DND-41 (cell line): ENCODE measurements around the gene ENTPD2.

Experiments
- ATAC-seq: fragments of 200-7000 bp; cut with Tn5 transposase; 3 replicates; pipeline ENCODE4 v1.9.1; 2021; ENCODE audit warnings: low read depth; ENCODE audit not compliant: insufficient read depth
- DNase-seq: peaks from one replicate; pipeline ENCODE4 v3.0.0-alpha.2; 2020
- H2AFZ ChIP-seq: 2 replicates; pipeline ENCODE4 v1.6.0; 2012; ENCODE audit warnings: low read depth, low read length
- H3K27ac ChIP-seq: 2 replicates; pipeline ENCODE4 v1.5.1; 2012; ENCODE audit warnings: low read length, inconsistent platforms
- H3K27me3 ChIP-seq: fragments of 200-600 bp; sonication (generic); 2 replicates; pipeline ENCODE4 v1.6.0; 2012; ENCODE audit warnings: low read length, mild to moderate bottlenecking, inconsistent platforms; ENCODE audit not compliant: insufficient read depth, poor library complexity
- H3K36me3 ChIP-seq: 2 replicates; pipeline ENCODE4 v1.5.1; 2012; ENCODE audit warnings: low read length, inconsistent platforms; ENCODE audit not compliant: insufficient read depth
- H3K4me1 ChIP-seq: 2 replicates; pipeline ENCODE4 v1.5.1; 2012; ENCODE audit warnings: mild to moderate bottlenecking, low read length; ENCODE audit not compliant: insufficient read depth
- H3K4me2 ChIP-seq: 2 replicates; pipeline ENCODE4 v1.6.0; 2012; ENCODE audit warnings: mild to moderate bottlenecking, moderate library complexity, low read length, inconsistent platforms; ENCODE audit not compliant: insufficient read depth
- H3K4me3 ChIP-seq, 2 experiments: fragments of 200-600 bp in 1 of 2; shearing (Covaris generic) in 1 of 2; 2 replicates each; pipeline ENCODE4 v1.5.1; 2012 to 2016; ENCODE audit warnings: inconsistent platforms in 2 of 2, low read length in 2 of 2, mild to moderate bottlenecking in 2 of 2, low read depth in 1 of 2, moderate library complexity in 1 of 2
- H3K79me2 ChIP-seq: 2 replicates; pipeline ENCODE4 v1.6.0; 2012; ENCODE audit warnings: low read length, inconsistent platforms; ENCODE audit not compliant: insufficient read depth
- H3K9ac ChIP-seq: 2 replicates; pipeline ENCODE4 v1.6.0; 2012; ENCODE audit warnings: low read depth, mild to moderate bottlenecking, inconsistent platforms, low read length, moderate library complexity
- H3K9me3 ChIP-seq: 2 replicates; pipeline ENCODE4 v1.5.1; 2012; ENCODE audit warnings: low read length, moderate library complexity, mild to moderate bottlenecking, inconsistent platforms; ENCODE audit not compliant: insufficient read depth, severe bottlenecking
- H4K20me1 ChIP-seq: 2 replicates; pipeline ENCODE4 v1.6.0; 2012; ENCODE audit warnings: low read length; ENCODE audit not compliant: insufficient read depth
- EZH2 ChIP-seq: IDR thresholded peaks from 3 replicates; pipeline ENCODE4 v1.6.1; 2012; ENCODE audit warnings: borderline replicate concordance, low read depth, mild to moderate bottlenecking, moderate library complexity, low read length, inconsistent platforms; ENCODE audit not compliant: severe bottlenecking
- TF ChIP-seq, protein P1 (sequence below): IDR thresholded peaks from 2 replicates; pipeline ENCODE4 v1.5.1; 2012; ENCODE audit warnings: borderline replicate concordance, low read length, moderate library complexity, mild to moderate bottlenecking; ENCODE audit not compliant: poor library complexity, severe bottlenecking; ENCODE audit errors: extremely low read depth

ENTPD2 gene

DNA sequence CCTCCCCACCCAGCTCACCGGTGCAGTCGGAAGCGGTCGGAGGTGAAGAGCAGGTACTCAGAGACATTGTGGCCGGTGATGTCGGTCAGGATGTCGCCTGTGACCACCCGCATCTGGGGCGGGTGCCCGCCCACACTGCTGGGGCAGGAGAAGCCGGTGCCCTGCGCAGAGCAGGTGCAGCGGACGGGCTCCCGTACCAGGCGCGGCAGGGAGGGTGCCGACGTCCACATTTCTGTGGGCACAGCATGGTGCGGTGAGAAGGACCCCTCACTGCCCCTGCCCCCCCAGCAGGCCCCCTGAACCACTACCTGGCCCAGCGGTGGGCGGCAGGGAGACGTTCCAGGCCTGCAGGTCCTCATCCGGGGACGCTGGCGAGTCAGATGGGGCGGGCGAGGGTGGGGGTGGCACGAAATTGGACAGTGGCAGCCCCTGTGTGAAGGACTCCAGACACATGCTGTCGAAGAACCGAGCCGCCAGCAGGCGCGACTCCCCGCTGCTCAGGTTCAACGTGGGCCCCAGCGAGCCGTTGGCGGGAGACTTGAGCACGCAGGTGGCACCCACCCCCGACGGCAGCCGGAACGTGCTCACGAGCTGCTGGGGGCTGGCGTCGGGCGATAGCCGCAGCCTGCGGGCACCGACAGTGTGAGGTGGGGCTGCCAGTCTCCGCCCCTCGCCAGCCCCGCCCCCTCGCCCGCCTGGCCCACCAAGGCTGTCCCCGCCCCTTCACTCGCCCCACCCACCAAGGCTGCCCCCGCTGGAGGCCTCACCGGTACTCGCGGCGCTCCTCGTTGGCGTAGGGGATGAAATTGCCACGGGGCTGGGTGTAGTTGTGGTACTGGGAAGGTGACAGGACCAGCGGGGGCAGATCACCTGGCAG, 40.9 kb downstream of the ENTPD2 start:
- H3K4me1 ChIP-seq: no peaks in the 10 kb centered on the region
- no peak overlapping the region for H3K9ac ChIP-seq
- no peak overlapping the region for H3K27ac ChIP-seq
- DNase-seq (no peak), ATAC-seq (no peak)
- TF ChIP-seq, protein P1, sequence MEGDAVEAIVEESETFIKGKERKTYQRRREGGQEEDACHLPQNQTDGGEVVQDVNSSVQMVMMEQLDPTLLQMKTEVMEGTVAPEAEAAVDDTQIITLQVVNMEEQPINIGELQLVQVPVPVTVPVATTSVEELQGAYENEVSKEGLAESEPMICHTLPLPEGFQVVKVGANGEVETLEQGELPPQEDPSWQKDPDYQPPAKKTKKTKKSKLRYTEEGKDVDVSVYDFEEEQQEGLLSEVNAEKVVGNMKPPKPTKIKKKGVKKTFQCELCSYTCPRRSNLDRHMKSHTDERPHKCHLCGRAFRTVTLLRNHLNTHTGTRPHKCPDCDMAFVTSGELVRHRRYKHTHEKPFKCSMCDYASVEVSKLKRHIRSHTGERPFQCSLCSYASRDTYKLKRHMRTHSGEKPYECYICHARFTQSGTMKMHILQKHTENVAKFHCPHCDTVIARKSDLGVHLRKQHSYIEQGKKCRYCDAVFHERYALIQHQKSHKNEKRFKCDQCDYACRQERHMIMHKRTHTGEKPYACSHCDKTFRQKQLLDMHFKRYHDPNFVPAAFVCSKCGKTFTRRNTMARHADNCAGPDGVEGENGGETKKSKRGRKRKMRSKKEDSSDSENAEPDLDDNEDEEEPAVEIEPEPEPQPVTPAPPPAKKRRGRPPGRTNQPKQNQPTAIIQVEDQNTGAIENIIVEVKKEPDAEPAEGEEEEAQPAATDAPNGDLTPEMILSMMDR: no peak
- TF ChIP-seq EZH2: no peak
- no peaks in the 10 kb centered on the region for H3K79me2 ChIP-seq
- H3K4me3 ChIP-seq: no peak overlapping the region
- H3K9me3 ChIP-seq: no peaks in the 10 kb centered on the region
- H4K20me1 ChIP-seq: no peaks in the 10 kb centered on the region
- no peaks in the 10 kb centered on the region for H3K27me3 ChIP-seq
- H3K36me3 ChIP-seq: peaks cover 3% of the 10 kb centered on the region; the same call in 1 of the 2 replicates
- no peak overlapping the region for H2AFZ ChIP-seq
- H3K4me2 ChIP-seq: no peak overlapping the region

DNA sequence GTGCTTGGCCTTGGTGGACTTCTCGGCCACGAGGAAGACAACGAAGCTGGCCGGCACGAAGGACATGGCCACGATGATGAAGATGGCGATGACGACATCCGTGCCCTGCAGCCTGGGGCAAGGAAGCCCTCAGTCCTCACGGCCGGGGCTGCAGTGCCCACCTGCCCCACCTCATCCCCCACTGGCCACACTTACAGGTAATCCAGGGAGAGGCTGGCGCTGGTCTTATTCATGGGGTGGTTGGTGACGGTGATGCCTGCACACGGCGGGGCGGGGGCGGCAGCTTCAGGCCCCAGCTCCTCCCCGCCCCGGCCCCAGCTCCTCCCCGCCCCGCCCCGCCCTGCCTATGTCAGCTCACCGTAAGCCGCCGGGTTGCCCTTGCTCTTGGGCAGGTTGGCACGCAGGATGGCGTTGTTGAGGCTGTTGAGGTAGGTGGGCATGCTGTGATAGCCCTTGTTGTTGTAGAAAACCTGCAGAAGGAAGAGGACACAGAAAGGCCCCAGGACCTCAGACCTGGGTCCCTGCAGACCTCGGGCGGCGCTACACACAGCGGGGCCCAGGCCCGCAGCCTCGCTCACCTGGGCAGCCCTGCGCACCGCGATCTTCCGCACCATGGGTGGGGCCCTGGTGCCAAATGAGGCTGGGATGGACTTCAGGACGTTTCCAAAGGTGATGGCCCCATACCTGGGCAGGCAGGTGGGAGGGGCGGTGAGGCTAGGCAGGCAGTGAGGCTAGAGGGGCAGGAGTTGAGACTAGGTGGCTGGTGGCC, 41.8 kb downstream of the ENTPD2 start:
- Histone ChIP-seq H3K9me3 (no peaks in the 10 kb centered on the region), H2AFZ (no peak overlapping the region), H4K20me1 (no peaks in the 10 kb centered on the region), H3K4me2 (no peak overlapping the region), H3K36me3 (no peaks in the 10 kb centered on the region; the same call in 1 of the 2 replicates), H3K4me3 (no peak overlapping the region), H3K27me3 (no peaks in the 10 kb centered on the region), H3K4me1 (no peaks in the 10 kb centered on the region), H3K79me2 (no peaks in the 10 kb centered on the region), H3K9ac (no peak overlapping the region), H3K27ac (no peak overlapping the region)
- ATAC-seq (no peak), DNase-seq (no peak)
- no peak for TF ChIP-seq EZH2
- TF ChIP-seq, protein P1: no peak

DNA sequence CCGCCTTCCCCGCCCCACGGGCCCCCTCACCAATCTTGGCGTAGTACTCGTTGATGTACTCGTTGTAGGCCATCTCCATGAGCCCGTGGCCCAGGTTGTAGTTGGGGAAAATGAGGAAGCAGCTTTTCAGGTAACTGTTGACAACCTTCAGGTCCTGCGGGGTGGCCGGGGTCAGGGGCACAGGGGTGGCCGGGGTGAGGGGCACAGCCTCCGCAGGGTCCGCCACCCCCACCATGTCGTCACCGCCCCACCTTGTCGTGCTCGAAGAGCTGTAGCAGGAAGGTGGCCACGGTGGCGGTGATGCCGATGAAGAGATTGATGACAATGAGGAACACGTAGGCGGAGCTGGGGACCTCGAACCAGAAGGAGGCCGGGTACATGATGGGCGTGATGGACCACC, 42.7 kb downstream of the ENTPD2 start:
- Histone ChIP-seq H3K79me2 (no peaks in the 10 kb centered on the region), H3K27ac (no peak overlapping the region), H2AFZ (no peak overlapping the region), H3K4me1 (no peaks in the 10 kb centered on the region), H3K9me3 (no peaks in the 10 kb centered on the region), H3K36me3 (no peaks in the 10 kb centered on the region; the same call in 1 of the 2 replicates), H3K4me3 (no peak overlapping the region), H3K9ac (no peak overlapping the region), H3K4me2 (no peak overlapping the region), H4K20me1 (no peaks in the 10 kb centered on the region), H3K27me3 (no peaks in the 10 kb centered on the region)
- ATAC-seq: no peak
- TF ChIP-seq, protein P1: no peak
- TF ChIP-seq EZH2: no peak
- DNase-seq: no peak
